ENCODE measurements around the gene COA3. TPM values are rescaled to one million over a fixed set of nuclear protein-coding genes. Genes with fewer than 3 reads are reported as not detected.

The COA3 gene
- polyA plus RNA-seq, 2 of the 4 experiments (the other 2 are of a cell fraction), result 126 to 131 TPM

DNA sequence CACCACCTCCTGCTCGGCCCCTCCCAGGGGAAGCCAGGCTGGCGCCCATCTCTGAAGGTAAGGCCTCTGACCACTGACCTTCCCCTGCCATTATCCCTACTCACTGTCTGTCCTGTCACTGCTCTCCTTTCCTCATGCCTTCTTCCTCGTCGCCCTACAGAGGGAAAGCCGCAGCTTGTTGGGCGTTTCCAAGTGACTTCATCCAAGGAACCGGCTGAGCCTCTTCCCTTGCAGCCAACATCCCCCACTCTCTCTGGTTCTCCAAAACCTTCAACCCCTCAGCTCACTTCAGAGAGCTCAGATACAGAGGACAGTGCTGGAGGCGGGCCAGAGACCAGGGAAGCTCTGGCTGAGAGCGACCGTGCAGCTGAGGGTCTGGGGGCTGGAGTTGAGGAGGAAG, 3.0 kb downstream of the COA3 start (continued):
- TF ChIP-seq, protein P1, sequence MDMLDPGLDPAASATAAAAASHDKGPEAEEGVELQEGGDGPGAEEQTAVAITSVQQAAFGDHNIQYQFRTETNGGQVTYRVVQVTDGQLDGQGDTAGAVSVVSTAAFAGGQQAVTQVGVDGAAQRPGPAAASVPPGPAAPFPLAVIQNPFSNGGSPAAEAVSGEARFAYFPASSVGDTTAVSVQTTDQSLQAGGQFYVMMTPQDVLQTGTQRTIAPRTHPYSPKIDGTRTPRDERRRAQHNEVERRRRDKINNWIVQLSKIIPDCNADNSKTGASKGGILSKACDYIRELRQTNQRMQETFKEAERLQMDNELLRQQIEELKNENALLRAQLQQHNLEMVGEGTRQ (IDR thresholded peaks at IDR 0.05), result no peak
- TF ChIP-seq MYC (IDR thresholded peaks at IDR 0.05; ENCODE audit: borderline replicate concordance, low read length), result no peak
- no peak for TF ChIP-seq ESRRA (IDR thresholded peaks at IDR 0.05; ENCODE audit: borderline replicate concordance, low read length)

DNA sequence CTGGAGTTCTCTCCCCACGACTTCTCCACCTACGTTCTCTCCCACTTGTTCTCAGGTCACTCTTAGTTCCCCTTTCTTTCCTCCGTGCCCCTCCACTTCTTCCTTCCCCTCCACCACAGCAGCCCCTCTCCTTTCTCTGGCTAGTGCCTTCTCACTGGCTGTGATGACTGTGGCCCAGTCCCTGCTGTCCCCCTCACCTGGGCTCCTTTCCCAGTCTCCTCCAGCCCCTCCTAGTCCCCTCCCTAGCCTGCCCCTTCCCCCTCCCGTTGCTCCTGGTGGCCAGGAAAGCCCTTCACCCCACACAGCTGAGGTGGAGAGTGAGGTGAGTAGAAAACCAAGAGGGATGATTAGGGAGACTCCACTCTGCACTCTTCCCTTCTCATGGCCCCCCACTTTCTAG, 3.4 kb downstream of the COA3 start:
- Histone ChIP-seq H3K4me2 (no peak overlapping the region), H3K9me3 (no peaks in the 10 kb centered on the region), H3K4me3 (no peak overlapping the region), H3K4me1 (peaks cover 18% of the 10 kb centered on the region), H3K27ac (no peak overlapping the region)
- ATAC-seq (no peak), FAIRE-seq (no peak), DNase-seq (ENCODE audit: low read depth in 1 of 2, low spot score in 1 of 2) (no peak)
- POLR2A ChIA-PET, result interaction anchor here (1.8 kb wide), 1 partner anchor 22 kb away, joined by 6 read pairs; the partner anchor contains the start of gene VPS25
- 87% methylated on average over 4 of the region's 4 CpGs for WGBS (ENCODE audit: missing lambda C conversion rate)
- CTCF ChIA-PET, result interaction anchor here (1.5 to 24.6 kb wide), 3 partner anchors 11 to 32 kb away, joined by 4 to 336 read pairs (median 4); partner anchors contain the start of gene BECN1
- no peak for TF ChIP-seq ZC3H11A (IDR thresholded peaks at IDR 0.05)
- no peak for TF ChIP-seq HOXB5 (CRISPR knock-in tag; IDR thresholded peaks at IDR 0.05)
- TF ChIP-seq, protein P2, sequence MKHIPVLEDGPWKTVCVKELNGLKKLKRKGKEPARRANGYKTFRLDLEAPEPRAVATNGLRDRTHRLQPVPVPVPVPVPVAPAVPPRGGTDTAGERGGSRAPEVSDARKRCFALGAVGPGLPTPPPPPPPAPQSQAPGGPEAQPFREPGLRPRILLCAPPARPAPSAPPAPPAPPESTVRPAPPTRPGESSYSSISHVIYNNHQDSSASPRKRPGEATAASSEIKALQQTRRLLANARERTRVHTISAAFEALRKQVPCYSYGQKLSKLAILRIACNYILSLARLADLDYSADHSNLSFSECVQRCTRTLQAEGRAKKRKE (CRISPR knock-in tag; IDR thresholded peaks at IDR 0.05; ENCODE audit: low read depth), result no peak
- TF ChIP-seq ZFP36 (IDR thresholded peaks at IDR 0.05; ENCODE audit: borderline replicate concordance, partially characterized antibody), result no peak
- TF ChIP-seq EHF (CRISPR knock-in tag; IDR thresholded peaks at IDR 0.05), result no peak
- TF ChIP-seq CHD4 (IDR thresholded peaks at IDR 0.05; ENCODE audit: borderline replicate concordance), result no peak
- no peak for TF ChIP-seq ZSCAN20 (CRISPR knock-in tag; IDR thresholded peaks at IDR 0.05)
- TF ChIP-seq POLR2A (IDR thresholded peaks at IDR 0.05; ENCODE audit: low read length), result no peak
- no peak for TF ChIP-seq PHF8 (IDR thresholded peaks at IDR 0.05; ENCODE audit: borderline replicate concordance, low read depth)
- TF ChIP-seq JUNB (IDR thresholded peaks at IDR 0.05), result no peak

DNA sequence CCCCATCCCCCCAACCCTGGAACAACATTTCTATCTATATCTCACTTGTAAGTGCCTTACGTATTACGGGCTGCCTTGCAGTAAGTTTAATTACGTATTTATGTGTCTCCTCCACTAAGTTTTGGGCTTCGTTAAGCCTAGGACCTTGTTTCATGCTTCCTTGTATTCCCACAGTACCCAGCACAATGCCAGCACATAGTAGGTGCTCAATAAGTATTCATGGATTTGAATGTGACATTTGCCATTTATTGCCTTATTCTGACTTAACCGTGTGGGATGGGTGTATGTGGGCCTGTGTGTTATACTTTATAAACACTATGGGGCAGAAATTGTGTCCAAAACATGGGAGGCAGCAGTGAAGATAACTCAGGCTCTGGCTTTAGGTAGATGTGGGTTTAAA, 6.0 kb downstream of the COA3 start:
- H3K27ac ChIP-seq, result no peak overlapping the region
- WGBS (ENCODE audit: missing lambda C conversion rate), result 70% methylated on average over 5 of the region's 5 CpGs
- CTCF ChIA-PET, result interaction anchor here (1.1 to 24.6 kb wide), 4 partner anchors 9 to 27 kb away, joined by 3 to 336 read pairs (median 6); partner anchors contain the start of genes BECN1 and VPS25
- POLR2A ChIA-PET, result no interaction called here
- H3K4me3 ChIP-seq, result no peak overlapping the region
- peaks cover 11% of the 10 kb centered on the region for H3K4me1 ChIP-seq
- H3K9me3 ChIP-seq, result no peaks in the 10 kb centered on the region
- FAIRE-seq (no peak), DNase-seq (ENCODE audit: low read depth in 1 of 2, low spot score in 1 of 2) (no peak), ATAC-seq (no peak; a peak in 1 of 6 replicates)
- TF ChIP-seq POLR2A (IDR thresholded peaks at IDR 0.05; ENCODE audit: low read length) (no peak), JUN (IDR thresholded peaks at IDR 0.05) (no peak), GATA3 (IDR thresholded peaks at IDR 0.05; ENCODE audit: borderline replicate concordance) (no peak), TFCP2L1 (CRISPR knock-in tag; IDR thresholded peaks at IDR 0.05) (no peak), EP300 (IDR thresholded peaks at IDR 0.05) (no peak), PHF8 (IDR thresholded peaks at IDR 0.05; ENCODE audit: borderline replicate concordance, low read depth) (no peak), MAZ (IDR thresholded peaks at IDR 0.05; ENCODE audit: borderline replicate concordance, low read depth, low read length) (no peak), MAFK (IDR thresholded peaks at IDR 0.05; ENCODE audit: partially characterized antibody) (no peak), CHD4 (IDR thresholded peaks at IDR 0.05; ENCODE audit: borderline replicate concordance) (no peak), RFX5 (IDR thresholded peaks at IDR 0.05) (no peak), FOSB (CRISPR knock-in tag; IDR thresholded peaks at IDR 0.05) (no peak), SMC3 (IDR thresholded peaks at IDR 0.05) (no peak)
- TF ChIP-seq, protein P3, sequence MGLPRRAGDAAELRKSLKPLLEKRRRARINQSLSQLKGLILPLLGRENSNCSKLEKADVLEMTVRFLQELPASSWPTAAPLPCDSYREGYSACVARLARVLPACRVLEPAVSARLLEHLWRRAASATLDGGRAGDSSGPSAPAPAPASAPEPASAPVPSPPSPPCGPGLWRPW (IDR thresholded peaks at IDR 0.05), result no peak
- TF ChIP-seq, protein P4, sequence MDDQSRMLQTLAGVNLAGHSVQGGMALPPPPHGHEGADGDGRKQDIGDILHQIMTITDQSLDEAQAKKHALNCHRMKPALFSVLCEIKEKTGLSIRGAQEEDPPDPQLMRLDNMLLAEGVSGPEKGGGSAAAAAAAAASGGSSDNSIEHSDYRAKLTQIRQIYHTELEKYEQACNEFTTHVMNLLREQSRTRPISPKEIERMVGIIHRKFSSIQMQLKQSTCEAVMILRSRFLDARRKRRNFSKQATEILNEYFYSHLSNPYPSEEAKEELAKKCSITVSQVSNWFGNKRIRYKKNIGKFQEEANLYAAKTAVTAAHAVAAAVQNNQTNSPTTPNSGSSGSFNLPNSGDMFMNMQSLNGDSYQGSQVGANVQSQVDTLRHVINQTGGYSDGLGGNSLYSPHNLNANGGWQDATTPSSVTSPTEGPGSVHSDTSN (IDR thresholded peaks at IDR 0.05), result no peak; the same call in 1 of the 2 replicates
- H3K4me2 ChIP-seq, result no peak overlapping the region
